ENCODE measurements around the gene CHST8.

CHST8 gene

GRCh38 chr19:33620611-33621010 lies 1.1 kb upstream of the CHST8 start:
- Histone ChIP-seq H2BK5ac (ENCODE audit: low read depth, low read length, poor library complexity) (no peak overlapping the region), H3K9ac (ENCODE audit: low read length) (no peak overlapping the region), H4K8ac (ENCODE audit: low read depth, low read length) (no peak overlapping the region), H4K12ac (ENCODE audit: low read depth, low read length) (no peak overlapping the region), H2AK5ac (ENCODE audit: low read length) (no peak overlapping the region), H2AFZ (ENCODE audit: insufficient read depth, low read length, poor library complexity) (no peak overlapping the region), H3K79me2 (ENCODE audit: control insufficient read depth, insufficient read depth, low read length, poor library complexity) (no peaks in the 10 kb centered on the region), H3K27ac (ENCODE audit: low read depth, low read length) (no peak overlapping the region), H3K36me3 (ENCODE audit: control insufficient read depth in 1 of 2, insufficient read depth in 2 of 2, low read length in 2 of 2) (no peaks in the 10 kb centered on the region), H3K4me2 (ENCODE audit: low read length) (no peak overlapping the region), H2BK12ac (ENCODE audit: low read length) (no peak overlapping the region), H4K91ac (ENCODE audit: low read depth, low read length) (no peak overlapping the region), H3K14ac (ENCODE audit: low read length) (no peak overlapping the region), H2BK120ac (ENCODE audit: insufficient read depth, low read length, poor library complexity) (no peak overlapping the region), H3K79me1 (ENCODE audit: low read length) (no peaks in the 10 kb centered on the region), H3K23ac (ENCODE audit: low read length) (no peak overlapping the region), H3K9me3 (ENCODE audit: insufficient read depth, low read depth, low read length) (peaks cover 4% of the 10 kb centered on the region), H3K27me3 (ENCODE audit: insufficient read depth, low read length) (peaks cover 45% of the 10 kb centered on the region), H3K4ac (ENCODE audit: low read depth, low read length) (no peak overlapping the region), H3K18ac (ENCODE audit: low read length) (no peak overlapping the region), H3K4me3 (ENCODE audit: low read depth, low read length) (no peak overlapping the region), H3K4me1 (ENCODE audit: control insufficient read depth in 1 of 2, insufficient read depth in 2 of 2, low read length in 2 of 2) (peaks cover 9 to 12% of the 10 kb centered on the region in 2 experiments)
- no CpG with 5 or more reads among the region's 4 CpGs for WGBS (ENCODE audit: extremely low coverage, insufficient coverage, insufficient read length)
- no peak for DNase-seq

GRCh38 chr19:33621065-33621785 lies 528 bp upstream of the CHST8 start:
- H3K9me3 ChIP-seq (ENCODE audit: insufficient read depth, low read depth, low read length), result peaks cover 4% of the 10 kb centered on the region
- H3K36me3 ChIP-seq (ENCODE audit: control insufficient read depth in 1 of 2, insufficient read depth in 2 of 2, low read length in 2 of 2), result no peaks in the 10 kb centered on the region
- peak overlapping the region; percentile 92 for H3K4me2 ChIP-seq (ENCODE audit: low read length)
- H4K91ac ChIP-seq (ENCODE audit: low read depth, low read length), result no peak overlapping the region
- no peak overlapping the region for H2BK12ac ChIP-seq (ENCODE audit: low read length)
- peaks cover 45% of the 10 kb centered on the region for H3K27me3 ChIP-seq (ENCODE audit: insufficient read depth, low read length)
- no peak overlapping the region for H4K12ac ChIP-seq (ENCODE audit: low read depth, low read length)
- H3K4ac ChIP-seq (ENCODE audit: low read depth, low read length), result no peak overlapping the region
- H2AK5ac ChIP-seq (ENCODE audit: low read length), result no peak overlapping the region
- H2AFZ ChIP-seq (ENCODE audit: insufficient read depth, low read length, poor library complexity), result no peak overlapping the region
- H3K18ac ChIP-seq (ENCODE audit: low read length), result no peak overlapping the region
- H3K14ac ChIP-seq (ENCODE audit: low read length), result no peak overlapping the region
- H4K8ac ChIP-seq (ENCODE audit: low read depth, low read length), result no peak overlapping the region
- no peak overlapping the region for H2BK5ac ChIP-seq (ENCODE audit: low read depth, low read length, poor library complexity)
- no peak overlapping the region for H3K9ac ChIP-seq (ENCODE audit: low read length)
- no peak for DNase-seq
- H3K27ac ChIP-seq (ENCODE audit: low read depth, low read length), result no peak overlapping the region
- no peak overlapping the region for H2BK120ac ChIP-seq (ENCODE audit: insufficient read depth, low read length, poor library complexity)
- WGBS (ENCODE audit: extremely low coverage, insufficient coverage, insufficient read length), result no CpG with 5 or more reads among the region's 60 CpGs
- peak overlapping the region; percentile 19 for H3K4me3 ChIP-seq (ENCODE audit: low read depth, low read length)
- no peaks in the 10 kb centered on the region for H3K79me1 ChIP-seq (ENCODE audit: low read length)
- no peak overlapping the region for H3K23ac ChIP-seq (ENCODE audit: low read length)
- no peaks in the 10 kb centered on the region for H3K79me2 ChIP-seq (ENCODE audit: control insufficient read depth, insufficient read depth, low read length, poor library complexity)
- H3K4me1 ChIP-seq (ENCODE audit: control insufficient read depth in 1 of 2, insufficient read depth in 2 of 2, low read length in 2 of 2), result peaks cover 9 to 12% of the 10 kb centered on the region in 2 experiments

GRCh38 chr19:33622505-33622808 lies 704 bp downstream of the CHST8 start:
- H3K4me2 ChIP-seq (ENCODE audit: low read length), result peak overlapping the region; percentile 92
- H3K18ac ChIP-seq (ENCODE audit: low read length), result no peak overlapping the region
- H3K4me1 ChIP-seq (ENCODE audit: control insufficient read depth in 1 of 2, insufficient read depth in 2 of 2, low read length in 2 of 2), result peaks cover 9 to 12% of the 10 kb centered on the region in 2 experiments
- no peak overlapping the region for H4K91ac ChIP-seq (ENCODE audit: low read depth, low read length)
- H4K12ac ChIP-seq (ENCODE audit: low read depth, low read length), result no peak overlapping the region
- H3K79me2 ChIP-seq (ENCODE audit: control insufficient read depth, insufficient read depth, low read length, poor library complexity), result no peaks in the 10 kb centered on the region
- H3K4ac ChIP-seq (ENCODE audit: low read depth, low read length), result no peak overlapping the region
- peaks cover 4% of the 10 kb centered on the region for H3K9me3 ChIP-seq (ENCODE audit: insufficient read depth, low read depth, low read length)
- no peak overlapping the region for H2BK12ac ChIP-seq (ENCODE audit: low read length)
- no peak overlapping the region for H3K27ac ChIP-seq (ENCODE audit: low read depth, low read length)
- H3K14ac ChIP-seq (ENCODE audit: low read length), result no peak overlapping the region
- no peak overlapping the region for H3K9ac ChIP-seq (ENCODE audit: low read length)
- H3K79me1 ChIP-seq (ENCODE audit: low read length), result no peaks in the 10 kb centered on the region
- no peak overlapping the region for H2BK120ac ChIP-seq (ENCODE audit: insufficient read depth, low read length, poor library complexity)
- H2AK5ac ChIP-seq (ENCODE audit: low read length), result no peak overlapping the region
- H2AFZ ChIP-seq (ENCODE audit: insufficient read depth, low read length, poor library complexity), result peak overlapping the region; percentile 37
- peak in 1 of 2 donors; percentile 10 for DNase-seq
- H2BK5ac ChIP-seq (ENCODE audit: low read depth, low read length, poor library complexity), result no peak overlapping the region
- H3K4me3 ChIP-seq (ENCODE audit: low read depth, low read length), result peak overlapping the region; percentile 43
- H4K8ac ChIP-seq (ENCODE audit: low read depth, low read length), result no peak overlapping the region
- no peak overlapping the region for H3K23ac ChIP-seq (ENCODE audit: low read length)
- WGBS (ENCODE audit: extremely low coverage, insufficient coverage, insufficient read length), result no CpG with 5 or more reads among the region's 35 CpGs
- peaks cover 45% of the 10 kb centered on the region for H3K27me3 ChIP-seq (ENCODE audit: insufficient read depth, low read length)
- no peaks in the 10 kb centered on the region for H3K36me3 ChIP-seq (ENCODE audit: control insufficient read depth in 1 of 2, insufficient read depth in 2 of 2, low read length in 2 of 2)

- no peak overlapping the region for H4K91ac ChIP-seq (ENCODE audit: low read depth, low read length)
- no peak overlapping the region for H3K4ac ChIP-seq (ENCODE audit: low read depth, low read length)
- no CpG with 5 or more reads among the region's 64 CpGs for WGBS (ENCODE audit: extremely low coverage, insufficient coverage, insufficient read length)
- no peak overlapping the region for H2BK120ac ChIP-seq (ENCODE audit: insufficient read depth, low read length, poor library complexity)
- H2BK12ac ChIP-seq (ENCODE audit: low read length), result no peak overlapping the region
- no peak overlapping the region for H3K14ac ChIP-seq (ENCODE audit: low read length)
- H3K18ac ChIP-seq (ENCODE audit: low read length), result no peak overlapping the region
- peak overlapping the region; percentile 1 for H3K4me3 ChIP-seq (ENCODE audit: low read depth, low read length)
- peak overlapping the region; percentile 92 for H3K4me2 ChIP-seq (ENCODE audit: low read length)
- no peaks in the 10 kb centered on the region for H3K79me1 ChIP-seq (ENCODE audit: low read length)
- H3K9ac ChIP-seq (ENCODE audit: low read length), result no peak overlapping the region
- H4K12ac ChIP-seq (ENCODE audit: low read depth, low read length), result no peak overlapping the region
- peaks cover 45% of the 10 kb centered on the region for H3K27me3 ChIP-seq (ENCODE audit: insufficient read depth, low read length)
- H3K36me3 ChIP-seq (ENCODE audit: control insufficient read depth in 1 of 2, insufficient read depth in 2 of 2, low read length in 2 of 2), result no peaks in the 10 kb centered on the region
- no peaks in the 10 kb centered on the region for H3K79me2 ChIP-seq (ENCODE audit: control insufficient read depth, insufficient read depth, low read length, poor library complexity)
- DNase-seq, result no peak
- no peak overlapping the region for H3K23ac ChIP-seq (ENCODE audit: low read length)
- no peak overlapping the region for H3K27ac ChIP-seq (ENCODE audit: low read depth, low read length)
- peaks cover 3% of the 10 kb centered on the region for H3K9me3 ChIP-seq (ENCODE audit: insufficient read depth, low read depth, low read length)
- peaks cover 9 to 12% of the 10 kb centered on the region in 2 experiments for H3K4me1 ChIP-seq (ENCODE audit: control insufficient read depth in 1 of 2, insufficient read depth in 2 of 2, low read length in 2 of 2)
- H2AFZ ChIP-seq (ENCODE audit: insufficient read depth, low read length, poor library complexity), result peak overlapping the region; percentile 37
- H4K8ac ChIP-seq (ENCODE audit: low read depth, low read length), result no peak overlapping the region
- H2BK5ac ChIP-seq (ENCODE audit: low read depth, low read length, poor library complexity), result no peak overlapping the region
- H2AK5ac ChIP-seq (ENCODE audit: low read length), result no peak overlapping the region
Observed at GRCh38 chr19:33622809-33623511, 1.2 kb downstream of the CHST8 start.

Data from trophoblast cell (in vitro differentiated cells and primary cell).